VCaP (cell line): ENCODE measurements around the gene TMTC1.

Experiments
- H3K27ac ChIP-seq: fragments of 450-650 bp; 2 replicates; pipeline ENCODE4 v1.5.1; 2017
- CTCF ChIP-seq: fragments of 450-650 bp; conservative IDR thresholded peaks from 2 replicates; pipeline ENCODE4 v1.5.1; 2017; ENCODE audit warnings: mild to moderate bottlenecking, moderate library complexity

TMTC1 gene

GRCh38 chr12:29546000-29546399, 237.7 kb downstream of the TMTC1 start:
- TF ChIP-seq CTCF: no peak
- H3K27ac ChIP-seq: no peak overlapping the region

DNA sequence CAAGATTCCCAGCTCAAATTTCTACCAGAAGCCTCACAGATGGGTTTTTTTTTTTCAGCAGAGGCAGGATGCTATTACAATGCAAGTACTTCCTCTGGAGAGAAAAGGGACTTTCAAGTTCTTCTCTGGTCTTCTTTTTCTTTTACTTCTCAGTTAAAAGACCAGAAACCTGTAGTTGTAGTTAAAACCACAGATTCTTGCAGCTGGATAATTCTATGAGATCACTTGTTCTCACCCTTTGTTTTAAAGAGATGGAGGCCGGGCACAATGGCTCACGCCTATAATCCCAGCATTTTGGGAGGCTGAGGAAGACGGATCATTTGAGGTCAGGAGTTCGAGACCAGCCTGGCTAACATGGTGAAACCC, 238.7 kb downstream of the TMTC1 start:
- no peak overlapping the region for H3K27ac ChIP-seq
- TF ChIP-seq CTCF: no peak

- no peak for TF ChIP-seq CTCF
- H3K27ac ChIP-seq: no peak overlapping the region
Measured at GRCh38 chr12:29544428-29545101, 239.2 kb downstream of the TMTC1 start.

GRCh38 chr12:29543036-29543435, 240.7 kb downstream of the TMTC1 start:
- no peak overlapping the region for H3K27ac ChIP-seq
- TF ChIP-seq CTCF: no peak

GRCh38 chr12:29537298-29537697, 246.4 kb downstream of the TMTC1 start:
- TF ChIP-seq CTCF: no peak
- no peak overlapping the region for H3K27ac ChIP-seq

DNA sequence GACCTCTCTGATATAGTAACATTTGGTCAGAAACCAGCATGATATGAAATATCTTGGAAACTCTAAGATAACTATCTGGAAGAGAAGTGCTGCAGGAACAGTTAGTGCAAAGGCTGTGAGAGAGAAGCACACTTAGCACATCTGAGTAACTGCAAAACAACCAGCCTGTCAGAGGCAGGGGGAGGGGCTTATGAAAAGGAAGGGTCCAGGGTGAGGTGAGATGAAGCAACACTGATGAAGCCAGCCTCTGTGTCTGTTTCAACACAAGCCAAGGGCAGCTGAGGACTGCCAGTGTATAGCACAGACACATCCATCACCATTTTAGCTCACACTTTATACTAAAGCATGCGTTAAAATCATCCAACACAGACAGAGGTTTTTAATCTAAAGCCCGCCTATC, 248.8 kb downstream of the TMTC1 start:
- H3K27ac ChIP-seq: no peak overlapping the region
- TF ChIP-seq CTCF: no peak

DNA sequence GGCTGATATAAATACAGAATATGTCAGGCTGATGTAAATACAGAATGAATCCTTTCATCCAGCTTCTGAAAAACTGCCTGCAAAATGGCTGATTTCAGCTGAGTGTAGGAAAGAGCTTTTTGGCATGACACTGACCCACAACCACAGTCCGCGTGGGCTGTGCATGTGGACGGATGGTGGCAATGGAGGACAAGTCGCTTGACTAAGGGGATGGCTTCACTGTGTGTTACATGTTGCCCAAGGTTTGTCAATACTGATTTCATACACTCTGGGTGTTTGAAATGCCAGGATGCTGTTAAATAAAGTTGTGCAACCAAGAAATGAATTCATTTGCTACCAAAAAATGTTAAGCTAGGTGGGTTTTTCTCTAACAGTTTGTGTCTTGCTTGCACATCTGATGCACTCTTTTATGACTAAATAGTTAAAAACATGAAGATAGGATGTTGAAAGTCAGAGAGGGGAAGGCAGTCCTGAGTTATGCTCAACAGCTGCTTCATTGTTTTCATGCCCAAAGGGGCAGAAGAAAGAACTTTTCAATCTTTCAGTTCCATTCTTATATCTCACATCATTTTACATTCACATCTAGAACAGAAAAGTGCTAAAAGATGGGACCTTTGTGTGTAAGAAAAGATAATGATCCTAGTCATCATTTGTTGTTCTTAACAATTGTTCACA, 249.8 kb downstream of the TMTC1 start:
- no peak overlapping the region for H3K27ac ChIP-seq
- TF ChIP-seq CTCF: no peak
